HG03175 (cell line): Measurements from ENCODE around the gene PIP4K2A.

ENCODE experiments used
- ATAC-seq: cut with Tn5 transposase; IDR thresholded peaks from one replicate; pipeline ENCODE4 v1.9.1; 2021; ENCODE audit warnings: mild to moderate bottlenecking, moderate library complexity; ENCODE audit not compliant: unreplicated experiment

Gene PIP4K2A

GRCh38 chr10:22561909-22562308 is 152.5 kb downstream of the PIP4K2A start:
- no peak for ATAC-seq

- ATAC-seq: no peak
Observed at GRCh38 chr10:22560913-22561239, 153.5 kb downstream of the PIP4K2A start.

- ATAC-seq: no peak
Observed at GRCh38 chr10:22560096-22560912, 154.1 kb downstream of the PIP4K2A start.

GRCh38 chr10:22557321-22557720 is 157.1 kb downstream of the PIP4K2A start:
- ATAC-seq: no peak

GRCh38 chr10:22556774-22557173 is 157.6 kb downstream of the PIP4K2A start:
- ATAC-seq: no peak

GRCh38 chr10:22554461-22555182 is 159.8 kb downstream of the PIP4K2A start:
- ATAC-seq: no peak

GRCh38 chr10:22553452-22553995 is 160.9 kb downstream of the PIP4K2A start:
- no peak for ATAC-seq

- no peak for ATAC-seq
Observed at GRCh38 chr10:22552888-22553378, 161.4 kb downstream of the PIP4K2A start.

GRCh38 chr10:22551681-22552365 is 162.6 kb downstream of the PIP4K2A start:
- no peak for ATAC-seq

GRCh38 chr10:22550732-22551131 is 163.6 kb downstream of the PIP4K2A start:
- no peak for ATAC-seq

GRCh38 chr10:22548344-22548743 is 166.0 kb downstream of the PIP4K2A start:
- ATAC-seq: no peak

- no peak for ATAC-seq
Observed at GRCh38 chr10:22545643-22546042, 168.7 kb downstream of the PIP4K2A start.

- ATAC-seq: no peak
Observed at GRCh38 chr10:22544325-22545068, 169.9 kb downstream of the PIP4K2A start.

- ATAC-seq: no peak
Observed at GRCh38 chr10:22542773-22543172, 171.6 kb downstream of the PIP4K2A start.

- ATAC-seq: no peak
Observed at GRCh38 chr10:22541900-22542299, 172.5 kb downstream of the PIP4K2A start.

GRCh38 chr10:22539579-22540298 is 174.6 kb downstream of the PIP4K2A start:
- ATAC-seq: no peak

- no peak for ATAC-seq
Observed at GRCh38 chr10:22537810-22538209, 176.6 kb downstream of the PIP4K2A start.

GRCh38 chr10:22536620-22537019 is 177.8 kb downstream of the PIP4K2A start:
- no peak for ATAC-seq

GRCh38 chr10:22534849-22535604 is 179.4 kb downstream of the PIP4K2A start:
- no peak for ATAC-seq
